ENCODE measurements around the gene RPS19BP1. TPM values are rescaled to one million over a fixed set of nuclear protein-coding genes. Genes with fewer than 3 reads are reported as not detected.

RPS19BP1 gene
- total RNA-seq, 1 donor from 2014 or later, result 67.9 TPM

DNA sequence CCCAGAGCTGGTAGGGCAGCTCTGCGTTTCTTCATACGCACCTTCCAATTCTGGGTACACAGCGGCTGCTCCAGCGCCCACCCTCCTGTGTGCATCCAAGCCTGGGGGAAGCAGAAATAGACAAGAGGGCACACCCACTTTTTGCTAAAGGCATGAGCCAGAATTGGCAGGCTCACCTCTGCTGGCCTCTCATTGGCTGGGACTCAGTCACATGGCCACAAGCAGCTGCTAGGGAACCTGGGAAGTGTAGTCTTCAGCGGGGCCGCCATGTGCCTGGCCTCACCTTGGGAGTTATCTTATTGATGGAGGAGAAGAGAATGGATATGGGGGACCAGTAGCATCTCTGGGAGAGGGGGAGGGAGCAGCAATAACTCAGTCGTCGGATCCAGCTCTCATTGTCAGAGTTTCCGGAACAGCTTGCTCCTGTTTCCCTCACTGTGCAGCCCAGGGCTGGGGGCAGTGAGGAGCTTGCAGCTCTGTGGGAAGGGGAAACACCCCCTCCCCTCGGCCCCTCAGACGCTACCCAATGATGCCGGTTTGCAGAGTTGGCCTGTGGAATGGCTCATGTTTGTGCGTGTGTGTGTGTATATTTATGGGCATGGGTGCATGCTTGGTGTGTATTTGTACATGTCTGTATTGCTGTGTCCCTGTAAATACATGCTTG lies 42.3 kb downstream of the RPS19BP1 start:
- peak; percentile 91 for DNase-seq
- peak; percentile 81 to 88 for ATAC-seq
- peaks cover 34% of the 10 kb centered on the region for H3K4me1 ChIP-seq
- peak overlapping the region; percentile 16 for H3K4me3 ChIP-seq
- no peaks in the 10 kb centered on the region for H3K9me3 ChIP-seq
- H3K36me3 ChIP-seq, result no peaks in the 10 kb centered on the region
- no peak overlapping the region for H3K27ac ChIP-seq
- H3K27me3 ChIP-seq (ENCODE audit: low read depth), result no peaks in the 10 kb centered on the region
- intact Hi-C loops (cut with DNase I), result no loop called here
- TF ChIP-seq, protein P1, sequence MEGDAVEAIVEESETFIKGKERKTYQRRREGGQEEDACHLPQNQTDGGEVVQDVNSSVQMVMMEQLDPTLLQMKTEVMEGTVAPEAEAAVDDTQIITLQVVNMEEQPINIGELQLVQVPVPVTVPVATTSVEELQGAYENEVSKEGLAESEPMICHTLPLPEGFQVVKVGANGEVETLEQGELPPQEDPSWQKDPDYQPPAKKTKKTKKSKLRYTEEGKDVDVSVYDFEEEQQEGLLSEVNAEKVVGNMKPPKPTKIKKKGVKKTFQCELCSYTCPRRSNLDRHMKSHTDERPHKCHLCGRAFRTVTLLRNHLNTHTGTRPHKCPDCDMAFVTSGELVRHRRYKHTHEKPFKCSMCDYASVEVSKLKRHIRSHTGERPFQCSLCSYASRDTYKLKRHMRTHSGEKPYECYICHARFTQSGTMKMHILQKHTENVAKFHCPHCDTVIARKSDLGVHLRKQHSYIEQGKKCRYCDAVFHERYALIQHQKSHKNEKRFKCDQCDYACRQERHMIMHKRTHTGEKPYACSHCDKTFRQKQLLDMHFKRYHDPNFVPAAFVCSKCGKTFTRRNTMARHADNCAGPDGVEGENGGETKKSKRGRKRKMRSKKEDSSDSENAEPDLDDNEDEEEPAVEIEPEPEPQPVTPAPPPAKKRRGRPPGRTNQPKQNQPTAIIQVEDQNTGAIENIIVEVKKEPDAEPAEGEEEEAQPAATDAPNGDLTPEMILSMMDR (IDR thresholded peaks at IDR 0.05), result no peak

DNA sequence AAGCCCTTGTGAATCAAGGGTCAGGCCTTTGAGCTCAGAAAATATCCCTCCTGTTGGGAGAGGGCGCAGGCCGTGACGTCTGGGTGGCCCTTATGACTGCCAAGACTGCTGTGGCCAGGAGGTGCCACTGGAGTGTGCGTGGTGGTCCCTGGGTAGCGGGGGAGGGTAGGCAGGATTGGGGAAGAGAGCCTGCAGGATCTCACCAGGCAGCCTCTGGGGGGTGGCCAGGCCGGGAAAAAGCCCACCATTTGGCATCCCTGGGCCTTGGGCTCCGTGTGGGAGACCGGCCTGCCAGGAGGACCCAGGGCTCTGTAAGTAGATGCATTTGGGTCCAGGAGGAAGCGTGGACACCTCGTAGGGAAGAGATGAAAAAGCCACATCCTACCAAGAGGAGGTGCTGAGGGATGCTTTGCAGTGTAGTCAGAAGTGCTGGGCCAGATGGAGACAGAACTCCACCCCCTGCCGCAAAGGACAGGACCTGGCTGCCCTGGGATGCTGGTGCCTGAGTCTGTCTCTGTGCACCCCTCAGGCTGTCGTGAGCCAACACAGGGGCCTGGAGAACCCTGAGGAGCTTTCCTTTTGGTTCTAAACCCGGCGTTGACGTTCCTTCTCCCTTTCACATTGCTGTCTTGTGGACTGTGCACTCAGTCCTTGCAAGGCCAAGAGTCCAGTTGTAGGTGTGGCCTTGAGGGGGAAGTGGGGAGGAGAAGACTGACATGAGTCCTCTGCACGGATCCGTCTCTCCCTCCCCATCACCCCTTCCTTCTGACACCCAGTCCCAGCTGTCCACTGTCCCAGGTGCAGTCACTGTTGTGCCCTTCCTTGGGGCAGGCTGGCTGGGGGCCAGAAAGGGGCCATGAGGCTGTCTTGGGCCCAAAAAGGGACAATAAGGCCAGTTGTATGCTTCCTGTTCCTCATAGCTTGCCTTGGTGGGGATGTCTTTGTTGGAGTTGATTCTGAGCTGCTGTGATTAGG lies 43.2 kb downstream of the RPS19BP1 start:
- DNase-seq (no peak), ATAC-seq (peak; percentile 41 to 43)
- no peaks in the 10 kb centered on the region for H3K36me3 ChIP-seq
- TF ChIP-seq, protein P1 (IDR thresholded peaks at IDR 0.05), result no peak
- no peaks in the 10 kb centered on the region for H3K9me3 ChIP-seq
- H3K27me3 ChIP-seq (ENCODE audit: low read depth), result no peaks in the 10 kb centered on the region
- H3K27ac ChIP-seq, result peak overlapping the region; percentile 25
- H3K4me1 ChIP-seq, result peaks cover 25% of the 10 kb centered on the region
- intact Hi-C loops (cut with DNase I), result no loop called here
- peak overlapping the region; percentile 16 for H3K4me3 ChIP-seq

DNA sequence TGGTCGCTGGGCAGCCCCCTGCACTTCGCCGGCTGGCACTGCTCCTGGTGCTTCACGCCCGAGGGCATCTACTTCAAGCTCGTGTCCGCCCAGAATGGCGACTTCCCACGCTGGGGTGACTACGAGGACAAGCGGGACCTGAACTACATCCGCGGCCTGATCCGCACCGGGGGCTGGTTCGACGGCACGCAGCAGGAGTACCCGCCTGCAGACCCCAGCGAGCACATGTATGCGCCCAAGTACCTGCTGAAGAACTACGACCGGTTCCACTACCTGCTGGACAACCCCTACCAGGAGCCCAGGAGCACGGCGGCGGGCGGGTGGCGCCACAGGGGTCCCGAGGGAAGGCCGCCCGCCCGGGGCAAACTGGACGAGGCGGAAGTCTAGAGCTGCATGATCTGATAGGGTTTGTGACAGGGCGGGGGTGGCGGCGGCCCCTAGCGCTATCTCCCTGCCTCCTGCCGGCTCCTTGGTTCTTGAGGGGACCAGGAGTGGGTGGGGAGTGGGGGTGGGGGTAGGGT lies 43.9 kb downstream of the RPS19BP1 start:
- ATAC-seq (no peak), DNase-seq (no peak)
- Histone ChIP-seq H3K9me3 (no peaks in the 10 kb centered on the region), H3K27ac (no peak overlapping the region), H3K27me3 (ENCODE audit: low read depth) (no peaks in the 10 kb centered on the region), H3K4me3 (no peak overlapping the region), H3K4me1 (peaks cover 17% of the 10 kb centered on the region), H3K36me3 (no peaks in the 10 kb centered on the region)
- TF ChIP-seq, protein P1 (IDR thresholded peaks at IDR 0.05), result no peak
- intact Hi-C loops (cut with DNase I), result no loop called here

DNA sequence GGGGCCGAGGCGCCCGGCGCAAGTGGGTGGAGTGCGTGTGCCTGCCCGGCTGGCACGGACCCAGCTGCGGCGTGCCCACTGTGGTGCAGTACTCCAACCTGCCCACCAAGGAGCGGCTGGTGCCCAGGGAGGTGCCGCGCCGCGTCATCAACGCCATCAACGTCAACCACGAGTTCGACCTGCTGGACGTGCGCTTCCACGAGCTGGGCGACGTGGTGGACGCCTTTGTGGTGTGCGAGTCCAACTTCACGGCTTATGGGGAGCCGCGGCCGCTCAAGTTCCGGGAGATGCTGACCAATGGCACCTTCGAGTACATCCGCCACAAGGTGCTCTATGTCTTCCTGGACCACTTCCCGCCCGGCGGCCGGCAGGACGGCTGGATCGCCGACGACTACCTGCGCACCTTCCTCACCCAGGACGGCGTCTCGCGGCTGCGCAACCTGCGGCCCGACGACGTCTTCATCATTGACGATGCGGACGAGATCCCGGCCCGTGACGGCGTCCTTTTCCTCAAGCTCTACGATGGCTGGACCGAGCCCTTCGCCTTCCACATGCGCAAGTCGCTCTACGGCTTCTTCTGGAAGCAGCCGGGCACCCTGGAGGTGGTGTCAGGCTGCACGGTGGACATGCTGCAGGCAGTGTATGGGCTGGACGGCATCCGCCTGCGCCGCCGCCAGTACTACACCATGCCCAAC lies 44.6 kb downstream of the RPS19BP1 start:
- DNase-seq, result no peak
- H3K27ac ChIP-seq, result no peak overlapping the region

More for the DNA sequence above, 44.6 kb downstream of the RPS19BP1 start:
- H3K27me3 ChIP-seq (ENCODE audit: low read depth), result no peaks in the 10 kb centered on the region
- no peaks in the 10 kb centered on the region for H3K36me3 ChIP-seq
- TF ChIP-seq, protein P1 (IDR thresholded peaks at IDR 0.05), result no peak
- no peak for ATAC-seq
- H3K9me3 ChIP-seq, result no peaks in the 10 kb centered on the region
- intact Hi-C loops (cut with DNase I), result no loop called here
- no peak overlapping the region for H3K4me3 ChIP-seq
- peaks cover 13% of the 10 kb centered on the region for H3K4me1 ChIP-seq

Data from lower lobe of right lung (tissue), 2 donors.